OCI-LY7 (cell line): Measurements from ENCODE around the gene GALNT5. TPM values are rescaled to one million over a fixed set of nuclear protein-coding genes. Genes with fewer than 3 reads are reported as not detected.
A peak's percentile ranks its signal among the peaks of the same experiment; 100 is the strongest.

Experiments used
- BruUV-seq: library from RNA; stranded (reverse); fragments of 400-500 nt; replicated peaks from 2 replicates; lab custom pipeline; 2021; lab: Mats Ljungman, UMichigan
- CTCF ChIA-PET: fragments of 300-600 bp; sonication (Branson Sonifier 250); formaldehyde crosslinking; loops from one replicate; lab custom pipeline; 2022; ENCODE audit warnings: antibody characterized with exemption; ENCODE audit not compliant: unreplicated experiment; lab: Charles Lee
- POLR2A ChIA-PET: fragments of 300-600 bp; sonication (Branson Sonifier 250); formaldehyde crosslinking; loops from one replicate; lab custom pipeline; 2022; ENCODE audit warnings: antibody characterized with exemption; lab: Charles Lee
- DNase-seq: peaks from one replicate; pipeline ENCODE4 v3.0.0-alpha.2; 2015; ENCODE audit warnings: low spot score
- H2AFZ ChIP-seq: fragments of 200-600 bp; sonication (generic), shearing (Covaris generic); 2 replicates; pipeline ENCODE4 v1.6.1; 2014; ENCODE audit warnings: mild to moderate bottlenecking, antibody characterized with exemption, low read length, moderate library complexity
- H3K27ac ChIP-seq: fragments of 200-600 bp; sonication (generic); 2 replicates; pipeline ENCODE4 v1.5.1; 2014; ENCODE audit warnings: mixed run types, low read depth, mild to moderate bottlenecking, moderate library complexity, low read length, inconsistent platforms; ENCODE audit not compliant: poor library complexity, severe bottlenecking
- H3K36me3 ChIP-seq: fragments of 200-600 bp; sonication (generic); 2 replicates; pipeline ENCODE4 v1.6.1; 2014; ENCODE audit warnings: mild to moderate bottlenecking, antibody characterized with exemption, low read length, moderate library complexity, mixed read lengths; ENCODE audit not compliant: insufficient read depth
- H3K4me1 ChIP-seq: fragments of 200-600 bp; sonication (generic); 2 replicates; pipeline ENCODE4 v1.5.1; 2014; ENCODE audit warnings: mild to moderate bottlenecking, low read length; ENCODE audit not compliant: insufficient read depth, poor library complexity, severe bottlenecking
- H3K4me2 ChIP-seq: fragments of 200-600 bp; sonication (generic); 2 replicates; pipeline ENCODE4 v1.6.1; 2014; ENCODE audit warnings: mild to moderate bottlenecking, low read length
- H3K4me3 ChIP-seq: fragments of 200-600 bp; sonication (generic); 2 replicates; pipeline ENCODE4 v1.5.1; 2014; ENCODE audit warnings: mild to moderate bottlenecking, low read depth, low read length; ENCODE audit not compliant: poor library complexity, severe bottlenecking
- H3K79me2 ChIP-seq: fragments of 200-600 bp; sonication (generic); 2 replicates; pipeline ENCODE4 v1.6.1; 2016; ENCODE audit warnings: low read depth, mild to moderate bottlenecking, low read length, moderate library complexity, mixed read lengths; ENCODE audit not compliant: insufficient read depth
- H3K9me2 ChIP-seq: fragments of 200-600 bp; sonication (generic); 2 replicates; pipeline ENCODE4 v1.6.1; 2016; ENCODE audit warnings: mild to moderate bottlenecking, low read length, mixed read lengths; ENCODE audit not compliant: insufficient read depth
- H3K9me3 ChIP-seq: fragments of 200-600 bp; sonication (generic); 2 replicates; pipeline ENCODE4 v1.6.1; 2014; ENCODE audit warnings: mild to moderate bottlenecking, mixed run types, low read length, mixed read lengths
- H4K20me1 ChIP-seq: fragments of 200-600 bp; sonication (generic); 2 replicates; pipeline ENCODE4 v1.6.1; 2014; ENCODE audit warnings: mild to moderate bottlenecking, antibody characterized with exemption, low read length, moderate library complexity, mixed read lengths; ENCODE audit not compliant: insufficient read depth
- CTCF ChIP-seq: fragments of 200-600 bp; sonication (generic); conservative IDR thresholded peaks from 2 replicates; pipeline ENCODE4 v1.5.1; 2014; ENCODE audit warnings: mild to moderate bottlenecking, antibody characterized with exemption, low read length, moderate library complexity, mixed read lengths
- EZH2phosphoT487 ChIP-seq: fragments of 200-600 bp; sonication (generic); IDR thresholded peaks from 2 replicates; pipeline ENCODE4 v1.6.1; 2018; ENCODE audit warnings: low read depth, borderline replicate concordance, mild to moderate bottlenecking, mixed run types, antibody characterized with exemption, low read length, moderate library complexity, mixed read lengths
- intact Hi-C: fragments of 100-400 bp; cut with micrococcal nuclease; formaldehyde crosslinking; loops from one replicate; pipeline ENCODE4 v1.10.0; 2022; ENCODE audit not compliant: unreplicated experiment
- total RNA-seq, 2 experiments: library from RNA; depleted of rRNA in 1 of 2; stranded (reverse); fragments of >200 nt in 1 of 2; shearing (Covaris generic) in 1 of 2; gene quantifications; 2 replicates each; pipeline ENCODE4 v1.2.3, GENCODE V29; 2014 to 2022

GALNT5 gene
- total RNA-seq, 2 experiments from 2014 or later, result not detected

- POLR2A ChIA-PET, result interaction anchor here (0.5 to 1.3 kb wide), 3 partner anchors 38 to 488 kb away, joined by 3 read pairs; partner anchors contain the start of gene ERMN
- H3K9me2 ChIP-seq, result no peaks in the 10 kb centered on the region
- H3K79me2 ChIP-seq, result no peaks in the 10 kb centered on the region
- H3K9me3 ChIP-seq, result peaks cover 21% of the 10 kb centered on the region; the same call in 1 of the 2 replicates
- no peak overlapping the region for H3K27ac ChIP-seq
- peak overlapping the region; percentile 39; the same call in 1 of the 2 replicates for H2AFZ ChIP-seq
- TF ChIP-seq CTCF (no peak), EZH2phosphoT487 (no peak)
- H3K4me3 ChIP-seq, result no peak overlapping the region
- H3K36me3 ChIP-seq, result no peaks in the 10 kb centered on the region; the same call in 1 of the 2 replicates
- peak overlapping the region; percentile 55; the same call in 1 of the 2 replicates for H3K4me2 ChIP-seq
- DNase-seq, result no peak
- no TSS peak for BruUV-seq
- no peaks in the 10 kb centered on the region for H4K20me1 ChIP-seq
- H3K4me1 ChIP-seq, result peaks cover 13% of the 10 kb centered on the region
- intact Hi-C loops, result no loop called here
- CTCF ChIA-PET, result no interaction called here
Observed at GRCh38 chr2:157363612-157364101, 106.2 kb downstream of the GALNT5 start.

Other genes with a start within 250 kb of the GALNT5 start
- 1.4 and 2.2 TPM in 2 replicates for gene ERMN, start 68.1 kb downstream of the GALNT5 start, total RNA-seq (2014; rRNA removed; shearing (Covaris generic))
- gene ERMN, start 68.1 kb downstream of the GALNT5 start, total RNA-seq (2022), result 2.1 and 3.7 TPM in 2 replicates
- gene CYTIP, start 186.4 kb downstream of the GALNT5 start, total RNA-seq (2014; rRNA removed; shearing (Covaris generic)), result 49.2 and 53.0 TPM in 2 replicates
- gene CYTIP, start 186.4 kb downstream of the GALNT5 start, total RNA-seq (2022), result 60.3 and 64.0 TPM in 2 replicates